H9 (cell line): Measurements from ENCODE around the gene COL4A2. TPM values are rescaled to one million over a fixed set of nuclear protein-coding genes. Genes with fewer than 3 reads are reported as not detected.

Experiments used
- DNase-seq: peaks from one replicate; pipeline ENCODE4 v3.0.0-alpha.2; 2017
- H2AFZ ChIP-seq: one replicate; pipeline ENCODE4 v1.6.1; 2013; ENCODE audit warnings: mild to moderate bottlenecking, low read length, control low read depth, moderate library complexity
- H2AK5ac ChIP-seq: 2 replicates; pipeline ENCODE4 v1.6.1; 2013; ENCODE audit warnings: low read length, control low read depth, mixed read lengths; ENCODE audit not compliant: insufficient read length
- H2BK120ac ChIP-seq: one replicate; pipeline ENCODE4 v1.6.1; 2013; ENCODE audit warnings: low read depth, mild to moderate bottlenecking, low read length, control low read depth, inconsistent platforms; ENCODE audit not compliant: poor library complexity, severe bottlenecking
- H2BK12ac ChIP-seq: 2 replicates; pipeline ENCODE4 v1.6.1; 2013; ENCODE audit warnings: low read length, control low read depth, mixed read lengths, low read depth; ENCODE audit not compliant: insufficient read length
- H2BK15ac ChIP-seq: 2 replicates; pipeline ENCODE4 v1.6.1; 2013; ENCODE audit warnings: low read depth, low read length, control low read depth
- H2BK20ac ChIP-seq: one replicate; pipeline ENCODE4 v1.6.1; 2013; ENCODE audit warnings: low read depth, mild to moderate bottlenecking, low read length, control low read depth, inconsistent platforms; ENCODE audit not compliant: poor library complexity, severe bottlenecking
- H2BK5ac ChIP-seq: 2 replicates; pipeline ENCODE4 v1.6.1; 2013; ENCODE audit warnings: low read length, control low read depth, mixed read lengths; ENCODE audit not compliant: insufficient read length
- H3K14ac ChIP-seq: 2 replicates; pipeline ENCODE4 v1.6.1; 2013; ENCODE audit warnings: low read length, control low read depth; ENCODE audit not compliant: insufficient read depth
- H3K18ac ChIP-seq: 2 replicates; pipeline ENCODE4 v1.6.1; 2013; ENCODE audit warnings: low read depth, mild to moderate bottlenecking, mixed read lengths, low read length, control low read depth; ENCODE audit not compliant: insufficient read length
- H3K23ac ChIP-seq: 2 replicates; pipeline ENCODE4 v1.6.1; 2013; ENCODE audit warnings: low read length, control low read depth, mixed read lengths, low read depth; ENCODE audit not compliant: insufficient read length
- H3K23me2 ChIP-seq: 2 replicates; pipeline ENCODE4 v1.6.1; 2013; ENCODE audit warnings: low read depth, mild to moderate bottlenecking, mixed read lengths, low read length, control low read depth; ENCODE audit not compliant: insufficient read length, poor library complexity, severe bottlenecking
- H3K27ac ChIP-seq: 2 replicates; pipeline ENCODE4 v1.5.1; 2013; ENCODE audit warnings: low read length, control low read depth, mixed read lengths, low read depth; ENCODE audit not compliant: insufficient read length
- H3K27me3 ChIP-seq: 2 replicates; pipeline ENCODE4 v1.6.1; 2013; ENCODE audit warnings: low read length, control low read depth, inconsistent platforms; ENCODE audit not compliant: insufficient read depth
- H3K4ac ChIP-seq: 2 replicates; pipeline ENCODE4 v1.6.1; 2013; ENCODE audit warnings: low read depth, mild to moderate bottlenecking, control low read depth, inconsistent platforms, low read length, moderate library complexity
- H3K4me1 ChIP-seq: 2 replicates; pipeline ENCODE4 v1.6.1; 2013; ENCODE audit warnings: low read length, control low read depth, inconsistent platforms; ENCODE audit not compliant: insufficient read depth
- H3K4me2 ChIP-seq: 2 replicates; pipeline ENCODE4 v1.6.1; 2013; ENCODE audit warnings: low read length, control low read depth, mixed read lengths; ENCODE audit not compliant: insufficient read length, insufficient read depth
- H3K56ac ChIP-seq: 2 replicates; pipeline ENCODE4 v1.6.1; 2013; ENCODE audit warnings: low read depth, mild to moderate bottlenecking, mixed read lengths, low read length, control low read depth; ENCODE audit not compliant: insufficient read length
- H3K79me1 ChIP-seq: 2 replicates; pipeline ENCODE4 v1.6.1; 2013; ENCODE audit warnings: low read depth, mild to moderate bottlenecking, moderate library complexity, low read length, control low read depth, inconsistent platforms; ENCODE audit not compliant: insufficient read depth, poor library complexity, severe bottlenecking
- H3K79me2 ChIP-seq: 2 replicates; pipeline ENCODE4 v1.6.1; 2013; ENCODE audit warnings: low read length, control low read depth, inconsistent platforms; ENCODE audit not compliant: insufficient read depth
- H3K9ac ChIP-seq: 2 replicates; pipeline ENCODE4 v1.6.1; 2013; ENCODE audit warnings: low read length, control low read depth, mixed read lengths; ENCODE audit not compliant: insufficient read length; ENCODE audit errors: extremely low read depth
- H3K9me3 ChIP-seq: one replicate; pipeline ENCODE4 v1.6.1; 2013; ENCODE audit warnings: low read depth, low read length, inconsistent platforms; ENCODE audit not compliant: control insufficient read depth
- H3T11ph ChIP-seq: one replicate; pipeline ENCODE4 v1.6.1; 2013; ENCODE audit warnings: mild to moderate bottlenecking, low read length, control low read depth, inconsistent platforms
- H4K20me1 ChIP-seq: one replicate; pipeline ENCODE4 v1.6.1; 2013; ENCODE audit not compliant: control insufficient read depth, insufficient read length, insufficient read depth
- H4K5ac ChIP-seq: 2 replicates; pipeline ENCODE4 v1.6.1; 2013; ENCODE audit warnings: low read depth, mild to moderate bottlenecking, mixed read lengths, low read length, control low read depth; ENCODE audit not compliant: insufficient read length
- H4K8ac ChIP-seq: replicated peaks from 2 replicates; pipeline ENCODE4 v1.6.1; 2013; ENCODE audit warnings: low read length, control low read depth, mixed read lengths, low read depth; ENCODE audit not compliant: insufficient read length
- H4K91ac ChIP-seq: 2 replicates; pipeline ENCODE4 v1.6.1; 2013; ENCODE audit warnings: low read depth, mild to moderate bottlenecking, moderate library complexity, mixed read lengths, low read length, control low read depth; ENCODE audit not compliant: insufficient read length
- H3K27ac Mint-ChIP-seq, 3 experiments: 2 replicates in 2 of 3; 3 replicates in 1 of 3; pipeline ENCODE4 v1.8.0; 2020 to 2021; ENCODE audit warnings: mixed read lengths in 3 of 3, mild to moderate bottlenecking in 1 of 3, moderate library complexity in 1 of 3
- H3K27me3 Mint-ChIP-seq: 2 replicates; pipeline ENCODE4 v1.8.0; 2021; ENCODE audit warnings: low read depth, mild to moderate bottlenecking, moderate library complexity, mixed read lengths
- H3K36me3 Mint-ChIP-seq, 3 experiments: 2 replicates in 2 of 3; 3 replicates in 1 of 3; pipeline ENCODE4 v1.8.0; 2020 to 2021; ENCODE audit warnings: low read depth in 3 of 3, mixed read lengths in 3 of 3; ENCODE audit not compliant: insufficient read depth in 1 of 3
- H3K4me1 Mint-ChIP-seq, 2 experiments: 2 replicates each; pipeline ENCODE4 v1.8.0; 2020; ENCODE audit warnings: mixed read lengths in 2 of 2
- H3K4me3 Mint-ChIP-seq, 2 experiments: 2 replicates in 1 of 2; 3 replicates in 1 of 2; pipeline ENCODE4 v1.8.0; 2020 to 2021; ENCODE audit warnings: mild to moderate bottlenecking in 2 of 2, mixed read lengths in 2 of 2, moderate library complexity in 1 of 2
- H3K9me3 Mint-ChIP-seq, 2 experiments: 2 replicates in 1 of 2; 3 replicates in 1 of 2; pipeline ENCODE4 v1.8.0; 2020; ENCODE audit warnings: mild to moderate bottlenecking in 2 of 2, mixed read lengths in 2 of 2, moderate library complexity in 1 of 2
- WGBS: extraction: QIAGEN DNeasy Blood & Tissue Kit; methylation state at CpG from one replicate; pipeline ENCODE4 v1.1.7; 2013; ENCODE audit warnings: missing lambda C conversion rate, low lambda C conversion rate, mixed read lengths; ENCODE audit not compliant: insufficient read length; ENCODE audit errors: extremely low coverage; 5-methylcytosine and 5-hydroxymethylcytosine counted together
- total RNA-seq: library from RNA; stranded (reverse); gene quantifications from 2 replicates; pipeline ENCODE4 v1.2.1, GENCODE V29; 2021
- TF ChIP-seq, protein P1 (sequence below): fragments of 200-600 bp; sonication (generic); conservative IDR thresholded peaks from 3 replicates; pipeline ENCODE4 v1.8.0; 2021; ENCODE audit warnings: antibody characterized with exemption, mild to moderate bottlenecking

Gene COL4A2
- total RNA-seq, 1 experiment from 2014 or later, result 76.5 TPM

DNA sequence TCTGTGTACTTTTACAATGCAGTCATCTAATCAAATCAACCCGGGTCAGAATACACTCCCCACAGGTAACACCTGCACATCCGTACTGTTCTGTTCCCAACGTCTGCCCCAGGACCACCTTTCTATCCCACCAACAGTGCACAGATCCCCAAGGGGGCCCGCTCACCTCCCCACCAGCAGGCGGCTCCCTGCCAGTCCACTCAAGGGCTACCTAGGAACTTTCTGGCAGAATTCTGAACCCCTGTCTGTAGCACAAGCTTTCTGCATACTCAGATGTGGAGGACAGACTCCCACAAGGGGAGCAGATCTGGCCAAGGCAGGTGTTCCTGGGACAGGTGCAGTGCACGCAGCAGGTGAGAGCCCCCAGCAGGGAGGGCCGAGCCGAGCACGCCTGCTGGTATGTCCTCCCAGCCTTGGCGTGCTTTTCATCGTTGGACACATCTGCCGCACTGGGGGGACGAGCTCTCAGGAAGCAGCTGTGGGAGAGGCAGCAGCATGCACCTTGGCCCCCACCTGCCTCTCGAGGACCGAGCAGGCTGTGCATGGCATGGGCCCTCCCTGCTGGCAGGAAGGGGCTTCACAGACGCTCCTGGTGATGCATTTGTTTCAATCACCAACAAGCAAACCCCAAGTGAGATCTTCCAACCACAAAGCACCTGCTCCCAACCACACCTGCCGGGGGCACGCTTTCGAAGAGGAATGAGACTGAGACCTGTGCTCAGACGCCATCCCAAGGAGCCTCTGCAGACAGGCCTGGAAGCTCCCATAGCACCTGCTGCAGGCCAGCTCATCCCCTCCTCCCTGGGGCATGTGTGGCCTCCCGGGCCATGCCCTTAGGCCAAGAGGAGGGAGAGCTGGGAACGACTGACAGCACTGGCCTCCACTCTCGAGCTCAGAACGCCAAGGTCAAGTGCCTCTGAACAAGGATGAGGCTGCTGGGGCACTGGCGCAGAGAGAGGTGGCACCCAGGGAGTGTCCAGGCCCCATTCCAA, 218.5 kb downstream of the COL4A2 start:
- Histone ChIP-seq H4K20me1 (no peaks in the 10 kb centered on the region), H3K18ac (no peak overlapping the region), H3K23ac (no peak overlapping the region), H3K14ac (peak overlapping the region; percentile 2; the same call in 1 of the 2 replicates), H3K27ac (no peak overlapping the region), H2AFZ (no peak overlapping the region), H4K8ac (no peak overlapping the region), H3K79me1 (peaks cover 4% of the 10 kb centered on the region), H4K5ac (no peak overlapping the region), H3T11ph (no peak overlapping the region), H2BK120ac (no peak overlapping the region), H3K4ac (no peak overlapping the region), H3K4me2 (no peak overlapping the region), H2BK20ac (no peak overlapping the region), H4K91ac (no peak overlapping the region), H3K56ac (no peak overlapping the region), H2BK5ac (no peak overlapping the region), H3K9ac (no peak overlapping the region), H3K23me2 (no peaks in the 10 kb centered on the region), H2AK5ac (no peak overlapping the region), H3K27me3 (no peaks in the 10 kb centered on the region), H2BK12ac (no peak overlapping the region), H2BK15ac (no peak overlapping the region), H3K79me2 (peaks cover 3% of the 10 kb centered on the region; the same call in 1 of the 2 replicates), H3K4me1 (peaks cover 2% of the 10 kb centered on the region; the same call in 1 of the 2 replicates), H3K9me3 (no peaks in the 10 kb centered on the region)
- no peaks in the 10 kb centered on the region for H3K27me3 Mint-ChIP-seq
- TF ChIP-seq, protein P1, sequence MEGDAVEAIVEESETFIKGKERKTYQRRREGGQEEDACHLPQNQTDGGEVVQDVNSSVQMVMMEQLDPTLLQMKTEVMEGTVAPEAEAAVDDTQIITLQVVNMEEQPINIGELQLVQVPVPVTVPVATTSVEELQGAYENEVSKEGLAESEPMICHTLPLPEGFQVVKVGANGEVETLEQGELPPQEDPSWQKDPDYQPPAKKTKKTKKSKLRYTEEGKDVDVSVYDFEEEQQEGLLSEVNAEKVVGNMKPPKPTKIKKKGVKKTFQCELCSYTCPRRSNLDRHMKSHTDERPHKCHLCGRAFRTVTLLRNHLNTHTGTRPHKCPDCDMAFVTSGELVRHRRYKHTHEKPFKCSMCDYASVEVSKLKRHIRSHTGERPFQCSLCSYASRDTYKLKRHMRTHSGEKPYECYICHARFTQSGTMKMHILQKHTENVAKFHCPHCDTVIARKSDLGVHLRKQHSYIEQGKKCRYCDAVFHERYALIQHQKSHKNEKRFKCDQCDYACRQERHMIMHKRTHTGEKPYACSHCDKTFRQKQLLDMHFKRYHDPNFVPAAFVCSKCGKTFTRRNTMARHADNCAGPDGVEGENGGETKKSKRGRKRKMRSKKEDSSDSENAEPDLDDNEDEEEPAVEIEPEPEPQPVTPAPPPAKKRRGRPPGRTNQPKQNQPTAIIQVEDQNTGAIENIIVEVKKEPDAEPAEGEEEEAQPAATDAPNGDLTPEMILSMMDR, result no peak
- no CpG with 5 or more reads among the region's 25 CpGs for WGBS
- peaks cover 33 to 41% of the 10 kb centered on the region in 2 experiments for H3K4me1 Mint-ChIP-seq
- H3K36me3 Mint-ChIP-seq, result peaks cover 0 to 18% (median 4%) of the 10 kb centered on the region in 3 experiments; a peak in 3 of 7 replicates
- DNase-seq, result no peak
- no peak overlapping the region for H3K4me3 Mint-ChIP-seq
- H3K27ac Mint-ChIP-seq, result peak overlapping the region in 1 of 3 experiments; percentile 64; a peak in 2 of 7 replicates
- H3K9me3 Mint-ChIP-seq, result no peaks in the 10 kb centered on the region
